ENCODE results near the gene GALNT9. TPM values are rescaled to one million over a fixed set of nuclear protein-coding genes. Genes with fewer than 3 reads are reported as not detected.

GALNT9 gene
- total RNA-seq, 1 donor from 2014 or later: not detected

DNA sequence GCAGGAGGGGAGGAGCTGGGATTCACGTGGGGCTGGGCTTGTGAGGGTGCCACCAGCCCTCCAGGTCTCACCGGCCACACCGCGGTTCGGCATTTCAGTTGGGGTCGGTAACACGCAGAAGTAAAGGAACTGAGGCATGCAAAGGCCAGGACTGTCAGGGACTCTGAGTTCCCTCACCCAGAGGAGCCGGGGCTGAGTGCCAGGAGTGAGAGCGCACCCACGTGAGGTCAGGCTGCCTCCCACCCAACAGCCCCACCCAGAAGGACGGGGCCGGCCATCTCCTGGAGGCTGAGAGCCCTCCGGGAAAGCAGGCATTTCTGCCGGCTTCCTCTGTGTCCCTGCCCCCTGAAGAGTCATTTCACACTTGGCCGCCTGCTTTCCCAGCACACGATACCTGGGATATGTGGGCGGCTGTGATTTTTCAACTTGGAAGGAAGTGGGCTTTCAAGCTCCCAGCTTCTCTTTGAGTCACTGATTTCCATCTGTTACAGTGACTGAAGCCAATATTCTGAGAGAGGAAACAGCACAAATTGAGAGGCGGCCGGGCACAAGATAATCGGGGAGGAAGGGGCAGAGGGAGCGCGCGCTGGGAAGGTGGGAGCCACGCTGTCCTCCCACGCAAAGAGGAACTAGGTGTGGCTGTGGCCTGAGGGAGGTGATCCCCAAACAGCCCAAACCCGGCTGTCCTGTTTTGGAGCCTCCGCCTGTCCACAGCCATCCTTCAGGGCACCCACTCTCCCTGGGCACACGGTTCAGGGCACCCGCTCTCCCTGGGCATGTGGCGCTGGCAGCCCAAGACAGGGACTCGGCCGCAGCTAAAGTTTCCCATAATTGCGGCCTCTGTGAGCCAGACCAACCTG lies 19.0 kb downstream of the GALNT9 start:
- intact Hi-C loops (cut with micrococcal nuclease): no loop called here
- TF ChIP-seq, protein P1, sequence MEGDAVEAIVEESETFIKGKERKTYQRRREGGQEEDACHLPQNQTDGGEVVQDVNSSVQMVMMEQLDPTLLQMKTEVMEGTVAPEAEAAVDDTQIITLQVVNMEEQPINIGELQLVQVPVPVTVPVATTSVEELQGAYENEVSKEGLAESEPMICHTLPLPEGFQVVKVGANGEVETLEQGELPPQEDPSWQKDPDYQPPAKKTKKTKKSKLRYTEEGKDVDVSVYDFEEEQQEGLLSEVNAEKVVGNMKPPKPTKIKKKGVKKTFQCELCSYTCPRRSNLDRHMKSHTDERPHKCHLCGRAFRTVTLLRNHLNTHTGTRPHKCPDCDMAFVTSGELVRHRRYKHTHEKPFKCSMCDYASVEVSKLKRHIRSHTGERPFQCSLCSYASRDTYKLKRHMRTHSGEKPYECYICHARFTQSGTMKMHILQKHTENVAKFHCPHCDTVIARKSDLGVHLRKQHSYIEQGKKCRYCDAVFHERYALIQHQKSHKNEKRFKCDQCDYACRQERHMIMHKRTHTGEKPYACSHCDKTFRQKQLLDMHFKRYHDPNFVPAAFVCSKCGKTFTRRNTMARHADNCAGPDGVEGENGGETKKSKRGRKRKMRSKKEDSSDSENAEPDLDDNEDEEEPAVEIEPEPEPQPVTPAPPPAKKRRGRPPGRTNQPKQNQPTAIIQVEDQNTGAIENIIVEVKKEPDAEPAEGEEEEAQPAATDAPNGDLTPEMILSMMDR (IDR thresholded peaks at IDR 0.05; ENCODE audit: borderline replicate concordance): no peak
- Histone ChIP-seq H3K27ac (replicated peaks) (no peak overlapping the region), H3K27me3 (ENCODE audit: low read depth) (peaks cover 49% of the 10 kb centered on the region), H3K4me3 (no peak overlapping the region), H3K9me3 (replicated peaks) (peaks cover 35% of the 10 kb centered on the region), H3K4me1 (no peaks in the 10 kb centered on the region), H3K36me3 (no peaks in the 10 kb centered on the region)
- DNase-seq: no peak

DNA sequence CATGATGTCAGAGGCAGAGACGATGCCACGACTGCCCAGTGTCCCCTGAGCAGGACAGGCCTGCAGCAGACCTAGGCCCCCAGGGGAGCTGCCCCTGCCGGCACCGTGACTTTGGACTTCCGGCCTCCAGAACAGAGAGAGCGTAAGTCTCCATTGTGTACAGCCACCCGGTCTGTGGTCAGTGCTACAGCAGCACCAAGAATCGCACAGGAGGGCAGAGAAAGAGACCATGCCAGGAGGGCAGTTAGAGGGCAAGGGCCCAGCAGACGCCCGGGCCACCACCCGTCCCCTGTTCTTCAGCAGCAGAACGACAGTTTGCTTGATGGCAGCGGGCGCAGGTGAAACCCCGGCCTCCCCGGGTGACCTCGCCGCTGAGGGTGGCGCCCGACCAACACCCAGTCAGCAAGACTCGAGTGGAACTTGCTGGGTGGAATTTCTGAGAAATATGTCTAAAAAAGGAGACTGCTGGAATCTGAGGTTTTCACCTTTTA lies 19.7 kb downstream of the GALNT9 start:
- TF ChIP-seq, protein P1 (IDR thresholded peaks at IDR 0.05; ENCODE audit: borderline replicate concordance): no peak
- Histone ChIP-seq H3K27ac (replicated peaks) (no peak overlapping the region), H3K4me1 (no peaks in the 10 kb centered on the region), H3K36me3 (no peaks in the 10 kb centered on the region), H3K27me3 (ENCODE audit: low read depth) (peaks cover 41% of the 10 kb centered on the region), H3K9me3 (replicated peaks) (peaks cover 35% of the 10 kb centered on the region), H3K4me3 (no peak overlapping the region)
- intact Hi-C loops (cut with micrococcal nuclease): no loop called here
- no peak for DNase-seq

DNA sequence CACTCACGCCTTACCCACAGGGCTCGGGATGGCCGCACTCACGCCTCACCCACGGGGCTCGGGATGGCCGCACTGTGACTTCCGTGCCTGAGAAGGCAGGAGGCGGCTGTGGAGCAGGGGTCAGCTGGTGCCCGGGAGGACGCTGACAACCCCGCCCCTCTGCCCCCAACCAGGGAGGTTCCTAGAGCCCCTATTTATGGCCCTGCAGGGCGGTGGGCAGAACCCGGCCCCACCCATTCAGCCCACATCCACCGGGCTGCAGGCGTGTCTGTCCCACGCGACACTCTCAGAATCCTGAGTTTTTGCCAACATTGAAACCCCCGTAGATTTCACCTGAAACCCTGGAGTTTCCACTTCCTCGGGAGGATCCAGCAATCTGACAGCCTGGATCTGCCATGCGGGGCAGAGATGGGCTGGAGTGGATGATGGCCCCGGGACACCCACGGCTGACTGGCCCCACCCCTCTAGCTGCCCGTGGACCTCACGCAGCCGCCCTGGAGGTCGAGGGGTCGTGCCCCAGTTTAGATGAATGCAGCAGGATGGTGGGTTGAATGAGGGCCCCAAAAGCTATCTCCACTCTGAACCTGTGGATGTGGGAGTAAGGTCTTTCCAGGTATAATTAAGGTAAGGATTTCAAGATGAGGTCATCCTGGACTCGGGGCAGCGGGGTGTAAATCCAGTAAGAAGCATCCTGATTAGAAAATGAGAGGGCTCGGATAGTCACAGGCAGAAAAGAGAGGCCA lies 20.4 kb downstream of the GALNT9 start:
- Histone ChIP-seq H3K4me1 (no peaks in the 10 kb centered on the region), H3K27me3 (ENCODE audit: low read depth) (peaks cover 37% of the 10 kb centered on the region), H3K4me3 (no peak overlapping the region), H3K9me3 (replicated peaks) (peaks cover 35% of the 10 kb centered on the region), H3K27ac (replicated peaks) (no peak overlapping the region), H3K36me3 (no peaks in the 10 kb centered on the region)
- TF ChIP-seq, protein P1 (IDR thresholded peaks at IDR 0.05; ENCODE audit: borderline replicate concordance): no peak
- intact Hi-C loops (cut with micrococcal nuclease): no loop called here
- DNase-seq: no peak

DNA sequence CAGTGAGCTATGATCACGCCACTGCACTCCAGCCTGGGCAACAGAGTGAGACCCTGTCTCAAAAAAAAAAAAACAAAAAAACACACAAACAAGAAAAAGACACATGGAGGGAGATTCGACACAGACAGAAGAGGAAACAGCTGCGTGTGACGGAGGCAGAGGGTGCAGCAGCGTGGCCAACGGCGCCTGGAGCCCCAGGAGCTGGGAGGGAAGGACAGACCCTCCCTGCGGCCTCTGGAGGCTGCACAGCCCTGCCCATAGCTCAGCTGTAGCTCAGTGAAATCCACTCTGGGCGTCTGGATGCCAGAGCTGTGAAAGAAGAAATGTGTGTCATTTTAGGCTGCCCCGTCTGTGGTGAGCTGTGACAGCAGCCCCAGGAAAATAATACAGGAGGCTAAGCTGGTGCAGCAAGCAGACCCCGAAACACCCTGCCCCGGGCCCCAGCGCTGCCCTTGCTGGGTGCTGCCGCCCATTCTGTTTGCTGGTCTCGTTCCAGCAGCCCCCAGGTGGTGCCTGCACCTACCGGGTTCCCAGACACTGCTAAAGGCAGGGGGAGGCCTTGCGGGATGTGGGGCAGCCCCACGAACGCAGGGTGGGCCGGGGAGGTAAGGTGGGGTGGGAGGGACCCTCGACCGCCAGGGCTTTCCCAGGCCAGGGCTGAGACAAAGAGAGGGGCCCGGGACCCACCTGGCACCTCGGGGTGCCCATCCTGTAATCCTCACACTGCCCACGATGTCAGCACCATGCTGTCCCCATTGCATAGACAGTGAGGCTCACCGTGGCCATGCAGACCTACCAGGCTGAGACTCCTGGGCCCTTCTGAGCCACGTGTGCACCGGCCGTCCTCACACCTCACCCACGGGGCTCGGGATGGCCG lies 21.2 kb downstream of the GALNT9 start:
- intact Hi-C loops (cut with micrococcal nuclease): no loop called here
- H3K27me3 ChIP-seq (ENCODE audit: low read depth): peaks cover 37% of the 10 kb centered on the region
- DNase-seq: no peak
- no peak overlapping the region for H3K27ac ChIP-seq (replicated peaks)
- H3K4me1 ChIP-seq: no peaks in the 10 kb centered on the region
- H3K36me3 ChIP-seq: no peaks in the 10 kb centered on the region
- H3K4me3 ChIP-seq: no peak overlapping the region
- peaks cover 35% of the 10 kb centered on the region for H3K9me3 ChIP-seq (replicated peaks)
- TF ChIP-seq, protein P1 (IDR thresholded peaks at IDR 0.05; ENCODE audit: borderline replicate concordance): no peak

DNA sequence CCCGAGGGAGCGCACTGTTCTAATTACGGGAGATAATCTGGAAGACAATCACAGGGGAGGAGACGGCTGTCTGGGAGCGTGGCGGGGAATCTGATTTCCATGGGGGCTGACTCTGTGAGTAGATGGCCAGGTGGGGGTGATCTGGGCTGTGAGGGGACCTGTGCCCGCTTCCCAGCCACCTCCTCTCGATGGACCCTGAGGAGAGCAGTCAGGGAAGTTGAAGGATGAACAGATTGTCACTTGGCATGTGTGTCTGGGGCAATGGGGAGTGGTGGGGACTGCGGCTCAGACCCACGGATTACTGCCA lies 22.6 kb downstream of the GALNT9 start:
- Histone ChIP-seq H3K27me3 (ENCODE audit: low read depth) (peaks cover 37% of the 10 kb centered on the region), H3K4me1 (no peaks in the 10 kb centered on the region), H3K9me3 (replicated peaks) (peaks cover 25% of the 10 kb centered on the region), H3K27ac (replicated peaks) (no peak overlapping the region), H3K36me3 (no peaks in the 10 kb centered on the region), H3K4me3 (no peak overlapping the region)
- TF ChIP-seq, protein P1 (IDR thresholded peaks at IDR 0.05; ENCODE audit: borderline replicate concordance): no peak
- DNase-seq: no peak
- intact Hi-C loops (cut with micrococcal nuclease): no loop called here

Measured in left ventricle myocardium inferior (tissue), 1 donor.